Sigmoid colon (tissue), 7 donors: Measurements from ENCODE around the gene IFIT2. TPM values are rescaled to one million over a fixed set of nuclear protein-coding genes. Genes with fewer than 3 reads are reported as not detected.

Source experiments
- DNase-seq: peaks from one replicate; pipeline ENCODE4 v3.0.0-alpha.2; 2019
- H3K27ac ChIP-seq, 4 donors: fragments of 200-600 bp; sonication (generic); one replicate each; pipeline ENCODE4 v1.5.1; 2016 to 2019; ENCODE audit warnings: mild to moderate bottlenecking in 1 of 4
- H3K27me3 ChIP-seq, 3 donors: fragments of 200-600 bp; sonication (generic); one replicate each; pipeline ENCODE4 v1.5.1; 2019; ENCODE audit warnings: mild to moderate bottlenecking in 1 of 3
- H3K36me3 ChIP-seq, 4 donors: fragments of 200-600 bp; sonication (generic); one replicate each; pipeline ENCODE4 v1.5.1; 2016 to 2019
- H3K4me1 ChIP-seq, 4 donors: fragments of 200-600 bp; sonication (generic); one replicate each; pipeline ENCODE4 v1.5.1; 2017 to 2019
- H3K4me3 ChIP-seq, 4 donors: fragments of 200-600 bp; sonication (generic); one replicate each; pipeline ENCODE4 v1.5.1; 2017 to 2019; ENCODE audit warnings: mild to moderate bottlenecking in 2 of 4, moderate library complexity in 1 of 4
- H3K9me3 ChIP-seq, 4 donors: fragments of 200-600 bp in 3 of 4; sonication (generic) in 3 of 4; one replicate each; pipeline versions ENCODE4 v1.5.1 to v1.6.1; 2013 to 2019
- CTCF ChIP-seq, 4 experiments: fragments of 450-650 bp in 3 of 4; fragments of 200-600 bp in 1 of 4; IDR thresholded peaks; one replicate each; pipeline ENCODE4 v1.5.1; 2016 to 2019; ENCODE audit warnings: antibody characterized with exemption in 4 of 4, mild to moderate bottlenecking in 3 of 4, moderate library complexity in 2 of 4
- EP300 ChIP-seq, 4 donors: sonication (generic); formaldehyde crosslinking; IDR thresholded peaks; one replicate each; pipeline ENCODE4 v1.6.1; 2017; ENCODE audit warnings: antibody characterized with exemption in 4 of 4
- POLR2A ChIP-seq, 2 donors: fragments of 450-650 bp; IDR thresholded peaks; one replicate each; pipeline ENCODE4 v1.6.1; 2016; ENCODE audit warnings: antibody characterized with exemption in 2 of 2, mild to moderate bottlenecking in 2 of 2, moderate library complexity in 2 of 2
- POLR2AphosphoS5 ChIP-seq, 4 donors: sonication (generic); formaldehyde crosslinking; IDR thresholded peaks; one replicate each; pipeline ENCODE4 v1.6.1; 2017; ENCODE audit warnings: antibody characterized with exemption in 4 of 4
- WGBS, 2 donors: extraction: QIAGEN DNeasy Blood & Tissue Kit; methylation state at CpG; one replicate each; pipeline ENCODE4 v1.1.7; 2013; 5-methylcytosine and 5-hydroxymethylcytosine counted together
- intact Hi-C: fragments of 100-400 bp; cut with DNase I; formaldehyde crosslinking; loops from one replicate; pipeline ENCODE4 v1.15.1; 2023
- polyA plus RNA-seq, 3 donors: library from polyadenylated mRNA; stranded (reverse); fragments of 200-250 nt; gene quantifications; one replicate each; pipeline ENCODE4 v1.2.3, GENCODE V29; 2013
- total RNA-seq, 4 donors: library from RNA; depleted of rRNA; stranded (reverse); fragments of >200 nt; gene quantifications; one replicate each; pipeline ENCODE4 v1.1.0, GENCODE V29; 2016
- donor health status: healthy with polysubstance abuse.
- donor health status: Bipolar disorder and iron deficiency.
- donor health status: healthy.

Gene IFIT2
- total and polyA plus RNA-seq, 7 donors, result 2.0 to 13.9 (median 3.9) TPM

- no peaks in the 10 kb centered on the region for H3K27me3 ChIP-seq
- intact Hi-C loops, result no loop called here
- TF ChIP-seq POLR2AphosphoS5 (IDR thresholded peaks at IDR 0.05), result no peak
- TF ChIP-seq POLR2A (IDR thresholded peaks at IDR 0.05), result no peak
- no peak for TF ChIP-seq EP300 (IDR thresholded peaks at IDR 0.05)
- no peak for TF ChIP-seq CTCF (IDR thresholded peaks at IDR 0.05)
- H3K27ac ChIP-seq, result no peak overlapping the region
- DNase-seq, result no peak
- H3K9me3 ChIP-seq, result no peaks in the 10 kb centered on the region
- H3K4me3 ChIP-seq, result no peak overlapping the region
- H3K4me1 ChIP-seq, result peaks cover 0 to 42% (median 34%) of the 10 kb centered on the region in 4 donors
- H3K36me3 ChIP-seq, result peaks cover 0 to 9% (median 3%) of the 10 kb centered on the region in 4 donors
Measured at GRCh38 chr10:89304925-89305324, 3.1 kb downstream of the IFIT2 start.

GRCh38 chr10:89305766-89306433 lies 4.1 kb downstream of the IFIT2 start:
- intact Hi-C loops, result no loop called here
- Histone ChIP-seq H3K4me1 (peaks cover 0 to 40% (median 31%) of the 10 kb centered on the region in 4 donors), H3K27ac (no peak overlapping the region), H3K27me3 (no peaks in the 10 kb centered on the region), H3K9me3 (no peaks in the 10 kb centered on the region), H3K36me3 (peaks cover 0 to 9% (median 3%) of the 10 kb centered on the region in 4 donors), H3K4me3 (no peak overlapping the region)
- no peak for TF ChIP-seq CTCF (IDR thresholded peaks at IDR 0.05)
- no peak for TF ChIP-seq POLR2AphosphoS5 (IDR thresholded peaks at IDR 0.05)
- TF ChIP-seq POLR2A (IDR thresholded peaks at IDR 0.05), result no peak
- TF ChIP-seq EP300 (IDR thresholded peaks at IDR 0.05), result no peak
- no peak for DNase-seq
- WGBS, 2 donors, result 75 to 91% methylated on average over 9 of the region's 9 CpGs

GRCh38 chr10:89306434-89307268 lies 4.8 kb downstream of the IFIT2 start:
- H3K36me3 ChIP-seq, result peaks cover 0 to 9% (median 3%) of the 10 kb centered on the region in 4 donors
- no peaks in the 10 kb centered on the region for H3K27me3 ChIP-seq
- H3K4me1 ChIP-seq, result peaks cover 0 to 33% (median 25%) of the 10 kb centered on the region in 4 donors
- intact Hi-C loops, result no loop called here
- no peak for DNase-seq
- no peaks in the 10 kb centered on the region for H3K9me3 ChIP-seq
- 95% methylated on average over 13 of the region's 13 CpGs for WGBS, 2 donors
- no peak overlapping the region for H3K4me3 ChIP-seq
- H3K27ac ChIP-seq, result no peak overlapping the region
- TF ChIP-seq POLR2A (IDR thresholded peaks at IDR 0.05) (no peak), CTCF (IDR thresholded peaks at IDR 0.05) (no peak), POLR2AphosphoS5 (IDR thresholded peaks at IDR 0.05) (no peak), EP300 (IDR thresholded peaks at IDR 0.05) (no peak)

- Histone ChIP-seq H3K9me3 (no peaks in the 10 kb centered on the region), H3K4me3 (no peak overlapping the region), H3K36me3 (peaks cover 0 to 9% (median 3%) of the 10 kb centered on the region in 4 donors), H3K27ac (peak overlapping the region in 1 of 4 donors; percentile 11), H3K4me1 (peaks cover 0 to 31% (median 24%) of the 10 kb centered on the region in 4 donors), H3K27me3 (no peaks in the 10 kb centered on the region)
- DNase-seq, result no peak
- intact Hi-C loops, result no loop called here
- TF ChIP-seq CTCF (IDR thresholded peaks at IDR 0.05), result no peak
- TF ChIP-seq EP300 (IDR thresholded peaks at IDR 0.05), result no peak
- TF ChIP-seq POLR2A (IDR thresholded peaks at IDR 0.05), result no peak
- no peak for TF ChIP-seq POLR2AphosphoS5 (IDR thresholded peaks at IDR 0.05)
Measured at GRCh38 chr10:89307269-89307577, 5.4 kb downstream of the IFIT2 start.
